ENCODE data around the gene SCARF2. TPM values are rescaled to one million over a fixed set of nuclear protein-coding genes. Genes with fewer than 3 reads are reported as not detected.

The SCARF2 gene
- total and polyA plus RNA-seq, 2 of the 13 experiments (the other 11 are each of a cell fraction or from before 2014, with no cell fraction given) = 3.3 to 6.2 TPM

- no peak for TF ChIP-seq PHF21A (CRISPR knock-in tag; IDR thresholded peaks at IDR 0.05)
- no peak for TF ChIP-seq NCOA2 (CRISPR knock-in tag; IDR thresholded peaks at IDR 0.05)
- no peak; the same call in 1 of the 2 replicates for TF ChIP-seq BCL3 (CRISPR knock-in tag; IDR thresholded peaks at IDR 0.05)
- TF ChIP-seq ZBTB26 (CRISPR knock-in tag; IDR thresholded peaks at IDR 0.05; ENCODE audit: borderline replicate concordance) = no peak
- TF ChIP-seq NFYC (CRISPR knock-in tag; IDR thresholded peaks at IDR 0.05) = no peak
- TF ChIP-seq ELK4 (CRISPR knock-in tag; IDR thresholded peaks at IDR 0.05; ENCODE audit: borderline replicate concordance) = no peak
- TF ChIP-seq ZNF7 (CRISPR knock-in tag; IDR thresholded peaks at IDR 0.05) = no peak
- TF ChIP-seq ARID4A (CRISPR knock-in tag; IDR thresholded peaks at IDR 0.05; ENCODE audit: borderline replicate concordance) = peak; percentile 23; the same call in 1 of the 2 replicates
- TF ChIP-seq ZNF777 (CRISPR knock-in tag; IDR thresholded peaks at IDR 0.05) = peak; percentile 52
- no peak for TF ChIP-seq ZNF670 (CRISPR knock-in tag; IDR thresholded peaks at IDR 0.05; ENCODE audit: borderline replicate concordance)
- TF ChIP-seq ZSCAN20 (CRISPR knock-in tag; IDR thresholded peaks at IDR 0.05; ENCODE audit: borderline replicate concordance) = 0 out of 2 replicates have a peak, but pooled peaks have one; percentile 10
- 0 out of 2 replicates have a peak, but pooled peaks have one; percentile 30 for TF ChIP-seq MTERF4 (CRISPR knock-in tag; IDR thresholded peaks at IDR 0.05)
- TF ChIP-seq ZNF101 (CRISPR knock-in tag; IDR thresholded peaks at IDR 0.05; ENCODE audit: borderline replicate concordance, low read depth) = no peak
- TF ChIP-seq PATZ1 (CRISPR knock-in tag; IDR thresholded peaks at IDR 0.05) = 0 out of 2 replicates have a peak, but pooled peaks have one; percentile 16
- TF ChIP-seq MEIS1 (CRISPR knock-in tag; IDR thresholded peaks at IDR 0.05; ENCODE audit: borderline replicate concordance) = no peak
- TF ChIP-seq MED1 (CRISPR knock-in tag; IDR thresholded peaks at IDR 0.05) = no peak
- TF ChIP-seq NR2C2 (CRISPR knock-in tag; IDR thresholded peaks at IDR 0.05; ENCODE audit: borderline replicate concordance) = peak; percentile 28; the same call in 1 of the 2 replicates
Measured at GRCh38 chr22:20436307-20436767, 1.3 kb downstream of the SCARF2 start (continued).

Measured in HepG2 (cell line).